RWPE2 (cell line): Measurements from ENCODE around the gene INPP5A.

Source experiments
- ATAC-seq: fragments of 200-7000 bp; cut with Tn5 transposase; 3 replicates; pipeline ENCODE4 v1.9.1; 2021; ENCODE audit warnings: low read depth
- DNase-seq: peaks from one replicate; pipeline ENCODE4 v3.0.0-alpha.2; 2020; ENCODE audit warnings: low spot score
- H3K27ac ChIP-seq: fragments of 450-650 bp; 2 replicates; pipeline ENCODE4 v1.5.1; 2017; ENCODE audit warnings: mild to moderate bottlenecking; ENCODE audit not compliant: poor library complexity, severe bottlenecking
- H3K27me3 ChIP-seq: fragments of 250-450 bp; sonication (Bioruptor Pico); 2 replicates; pipeline ENCODE4 v1.5.1; 2021; ENCODE audit warnings: mild to moderate bottlenecking, moderate library complexity; ENCODE audit not compliant: insufficient read depth, poor library complexity, severe bottlenecking
- H3K36me3 ChIP-seq: fragments of 250-450 bp; sonication (Bioruptor Pico); 2 replicates; pipeline ENCODE4 v1.5.1; 2020; ENCODE audit warnings: low read depth, mild to moderate bottlenecking, moderate library complexity
- H3K4me1 ChIP-seq: fragments of 250-450 bp; sonication (Bioruptor Pico); 2 replicates; pipeline ENCODE4 v1.5.1; 2021; ENCODE audit warnings: mild to moderate bottlenecking, moderate library complexity; ENCODE audit not compliant: insufficient read depth, poor library complexity, severe bottlenecking
- H3K4me3 ChIP-seq: fragments of 250-450 bp; sonication (Bioruptor Pico); 2 replicates; pipeline ENCODE4 v1.5.1; 2021; ENCODE audit warnings: mild to moderate bottlenecking, moderate library complexity; ENCODE audit not compliant: severe bottlenecking
- H3K9me3 ChIP-seq: fragments of 250-450 bp; sonication (Bioruptor Pico); 2 replicates; pipeline ENCODE4 v1.5.1; 2021; ENCODE audit warnings: mild to moderate bottlenecking, moderate library complexity; ENCODE audit not compliant: severe bottlenecking
- CTCF ChIP-seq: fragments of 450-650 bp; IDR thresholded peaks from one replicate; pipeline ENCODE4 v1.5.1; 2017; ENCODE audit warnings: mild to moderate bottlenecking, moderate library complexity; ENCODE audit not compliant: poor library complexity, severe bottlenecking

Gene INPP5A

GRCh38 chr10:132562916-132563456 lies 25.4 kb downstream of the INPP5A start:
- DNase-seq (peak; percentile 56), ATAC-seq (no peak)
- TF ChIP-seq CTCF: no peak
- H3K27ac ChIP-seq: no peak overlapping the region
- no peaks in the 10 kb centered on the region for H3K36me3 ChIP-seq
- H3K4me3 ChIP-seq: no peak overlapping the region
- H3K27me3 ChIP-seq: no peaks in the 10 kb centered on the region
- no peaks in the 10 kb centered on the region for H3K4me1 ChIP-seq
- H3K9me3 ChIP-seq: no peaks in the 10 kb centered on the region

DNA sequence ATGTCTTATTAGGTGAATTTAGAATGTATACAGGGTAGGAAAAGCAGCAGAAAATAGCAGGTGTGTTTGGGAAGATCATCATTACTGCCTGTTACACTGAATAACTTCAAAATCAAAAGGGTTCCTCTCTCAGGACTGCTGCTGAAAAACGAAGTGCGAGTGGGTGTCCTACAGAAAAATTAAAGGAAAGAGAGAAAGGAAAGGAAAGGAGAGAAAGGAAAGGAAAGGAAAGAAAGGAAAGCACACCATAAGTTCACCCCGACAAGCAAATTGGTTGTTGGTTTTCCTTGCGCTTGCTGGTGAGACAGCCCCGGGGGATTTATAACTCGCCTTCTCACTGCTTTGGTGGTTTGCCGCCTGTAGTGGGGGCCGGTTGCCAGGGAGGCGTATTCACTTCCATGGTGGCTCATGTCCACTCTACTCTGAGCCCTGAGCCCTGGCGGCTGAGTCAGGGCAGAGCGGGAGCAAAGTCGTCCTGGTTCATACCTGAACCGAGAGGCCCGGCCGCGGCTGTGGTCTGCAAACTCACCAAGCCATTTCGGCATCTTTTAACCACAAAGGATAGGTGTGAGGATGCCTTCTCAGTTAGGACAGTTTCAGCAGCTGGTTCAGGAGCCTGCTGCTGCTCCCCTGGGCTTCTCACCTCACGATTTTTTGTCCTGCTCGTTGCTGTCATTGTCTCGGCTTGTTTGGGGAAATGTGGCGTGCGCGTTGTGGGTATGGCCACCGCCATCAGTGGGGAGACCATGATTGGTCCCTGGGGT lies 26.1 kb downstream of the INPP5A start:
- no peak for TF ChIP-seq CTCF
- no peak for DNase-seq
- Histone ChIP-seq H3K9me3 (no peaks in the 10 kb centered on the region), H3K4me1 (no peaks in the 10 kb centered on the region), H3K27me3 (no peaks in the 10 kb centered on the region), H3K27ac (no peak overlapping the region), H3K4me3 (no peak overlapping the region), H3K36me3 (no peaks in the 10 kb centered on the region)
- ATAC-seq: no peak

- no peaks in the 10 kb centered on the region for H3K27me3 ChIP-seq
- H3K36me3 ChIP-seq: no peaks in the 10 kb centered on the region
- no peak overlapping the region for H3K4me3 ChIP-seq
- no peaks in the 10 kb centered on the region for H3K4me1 ChIP-seq
- H3K27ac ChIP-seq: no peak overlapping the region
- DNase-seq: no peak
- no peaks in the 10 kb centered on the region for H3K9me3 ChIP-seq
- no peak for ATAC-seq
- TF ChIP-seq CTCF: no peak
These were observed 26.6 kb downstream of the INPP5A start for GRCh38 chr10:132564249-132564605.

GRCh38 chr10:132564690-132565089 lies 27.1 kb downstream of the INPP5A start:
- Histone ChIP-seq H3K4me3 (no peak overlapping the region), H3K36me3 (no peaks in the 10 kb centered on the region), H3K27ac (no peak overlapping the region), H3K4me1 (no peaks in the 10 kb centered on the region), H3K9me3 (no peaks in the 10 kb centered on the region), H3K27me3 (no peaks in the 10 kb centered on the region)
- TF ChIP-seq CTCF: no peak
- DNase-seq (no peak), ATAC-seq (no peak)

- H3K4me3 ChIP-seq: no peak overlapping the region
- no peaks in the 10 kb centered on the region for H3K27me3 ChIP-seq
- no peaks in the 10 kb centered on the region for H3K36me3 ChIP-seq
- no peak overlapping the region for H3K27ac ChIP-seq
- H3K4me1 ChIP-seq: no peaks in the 10 kb centered on the region
- TF ChIP-seq CTCF: no peak
- H3K9me3 ChIP-seq: no peaks in the 10 kb centered on the region
- no peak for DNase-seq
- ATAC-seq: no peak
These were observed 28.1 kb downstream of the INPP5A start for GRCh38 chr10:132565516-132566209.
